ENCODE results near the gene NOXO1.
"Not testable (repeated sequence)": the region's sequence is repeated elsewhere in the genome, so short reads cannot be mapped to it uniquely, and the experiment has no call there.

The NOXO1 gene

GRCh38 chr16:1962161-1963153 lies 18.8 kb downstream of the NOXO1 start:
- DNase-seq = not testable (repeated sequence)

- no peak for DNase-seq
Observed at GRCh38 chr16:1961651-1962067, 19.6 kb downstream of the NOXO1 start.

- DNase-seq = peak; percentile 48
Observed at GRCh38 chr16:1960665-1961630, 20.3 kb downstream of the NOXO1 start.

- DNase-seq = peak; percentile 86
Observed at GRCh38 chr16:1959269-1960039, 21.8 kb downstream of the NOXO1 start, which contains the start of gene NDUFB10. TSS of gene NDUFB10 (plus strand) at chr16:1959538. CDS start at chr16:1959625, 87 bp downstream.

- no peak for DNase-seq
Observed at GRCh38 chr16:1958715-1959268, 22.5 kb downstream of the NOXO1 start.

- not testable (repeated sequence) for DNase-seq
Observed at GRCh38 chr16:1958143-1958491, 23.2 kb downstream of the NOXO1 start.

GRCh38 chr16:1957434-1958142 lies 23.7 kb downstream of the NOXO1 start:
- not testable (repeated sequence) for DNase-seq

GRCh38 chr16:1953734-1954133 lies 27.5 kb downstream of the NOXO1 start:
- DNase-seq = no peak

- no peak for DNase-seq
Observed at GRCh38 chr16:1950559-1950958, 30.7 kb downstream of the NOXO1 start.

GRCh38 chr16:1950047-1950446 lies 31.2 kb downstream of the NOXO1 start:
- no peak for DNase-seq

GRCh38 chr16:1949507-1949906 lies 31.8 kb downstream of the NOXO1 start:
- no peak for DNase-seq

GRCh38 chr16:1947369-1947670 lies 33.9 kb downstream of the NOXO1 start:
- DNase-seq = no peak

GRCh38 chr16:1946495-1947368 lies 34.5 kb downstream of the NOXO1 start:
- DNase-seq = no peak

- DNase-seq = no peak
Observed at GRCh38 chr16:1945559-1946391, 35.5 kb downstream of the NOXO1 start.

GRCh38 chr16:1944612-1945199 lies 36.6 kb downstream of the NOXO1 start:
- DNase-seq = no peak

GRCh38 chr16:1942810-1943726 lies 38.2 kb downstream of the NOXO1 start, which contains the start of gene MSRB1:
TSS of gene MSRB1 (minus strand) at chr16:1943199. CDS start at chr16:1943156, 43 bp downstream.
- DNase-seq = peak; percentile 98

- DNase-seq = no peak
Observed at GRCh38 chr16:1942047-1942809, 39.0 kb downstream of the NOXO1 start.
